ENCODE measurements around the gene SRRM5.
"Not testable (repeated sequence)": the region's sequence is repeated elsewhere in the genome, so short reads cannot be mapped to it uniquely, and the experiment has no call there.

Gene SRRM5

DNA sequence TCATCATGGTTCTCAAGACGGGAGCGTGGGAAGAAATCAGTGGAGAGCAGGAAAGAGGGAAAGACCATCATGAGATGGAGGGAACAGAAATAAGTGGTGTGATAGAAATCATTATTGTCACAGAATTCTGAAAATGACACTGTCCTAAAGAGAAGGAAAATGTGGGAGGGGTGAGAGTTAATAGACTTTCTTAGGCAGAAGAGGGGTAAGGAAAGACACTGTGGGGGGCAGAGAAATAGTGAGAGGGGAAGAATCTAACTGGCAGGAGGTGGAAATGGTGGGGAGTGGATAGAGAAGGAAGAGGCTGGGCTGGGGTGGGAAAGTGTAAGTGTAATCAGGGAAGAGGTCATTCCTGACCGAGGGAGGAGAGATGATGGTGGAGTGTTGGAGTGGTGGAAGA lies 33.1 kb upstream of the SRRM5 start:
- in situ Hi-C loops (cut with MboI; ENCODE audit: low sequenced_read_pairs, unreplicated experiment), result no loop called here
- TF ChIP-seq, protein P1, sequence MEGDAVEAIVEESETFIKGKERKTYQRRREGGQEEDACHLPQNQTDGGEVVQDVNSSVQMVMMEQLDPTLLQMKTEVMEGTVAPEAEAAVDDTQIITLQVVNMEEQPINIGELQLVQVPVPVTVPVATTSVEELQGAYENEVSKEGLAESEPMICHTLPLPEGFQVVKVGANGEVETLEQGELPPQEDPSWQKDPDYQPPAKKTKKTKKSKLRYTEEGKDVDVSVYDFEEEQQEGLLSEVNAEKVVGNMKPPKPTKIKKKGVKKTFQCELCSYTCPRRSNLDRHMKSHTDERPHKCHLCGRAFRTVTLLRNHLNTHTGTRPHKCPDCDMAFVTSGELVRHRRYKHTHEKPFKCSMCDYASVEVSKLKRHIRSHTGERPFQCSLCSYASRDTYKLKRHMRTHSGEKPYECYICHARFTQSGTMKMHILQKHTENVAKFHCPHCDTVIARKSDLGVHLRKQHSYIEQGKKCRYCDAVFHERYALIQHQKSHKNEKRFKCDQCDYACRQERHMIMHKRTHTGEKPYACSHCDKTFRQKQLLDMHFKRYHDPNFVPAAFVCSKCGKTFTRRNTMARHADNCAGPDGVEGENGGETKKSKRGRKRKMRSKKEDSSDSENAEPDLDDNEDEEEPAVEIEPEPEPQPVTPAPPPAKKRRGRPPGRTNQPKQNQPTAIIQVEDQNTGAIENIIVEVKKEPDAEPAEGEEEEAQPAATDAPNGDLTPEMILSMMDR (IDR thresholded peaks at IDR 0.05; ENCODE audit: borderline replicate concordance, control extremely low read depth, extremely low read depth, insufficient read depth, missing control alignments), result no peak

DNA sequence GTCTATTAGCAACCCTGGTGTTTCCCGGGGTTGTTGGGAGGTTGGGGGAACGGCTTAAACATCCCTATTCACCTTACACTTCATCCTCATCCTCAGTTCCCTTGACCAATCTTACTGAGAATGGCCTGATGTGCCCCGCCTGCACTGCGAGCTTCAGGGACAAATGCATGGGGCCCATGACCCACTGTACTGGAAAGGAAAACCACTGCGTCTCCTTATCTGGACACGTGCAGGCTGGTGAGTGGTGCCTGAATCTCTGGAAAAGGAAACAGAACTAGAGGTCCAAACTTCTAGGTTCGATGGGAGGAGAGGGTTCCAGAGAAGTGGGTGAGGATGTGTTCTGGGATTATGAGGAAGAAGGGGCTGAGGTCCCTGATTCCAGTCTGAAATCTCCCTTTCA lies 30.4 kb upstream of the SRRM5 start:
- TF ChIP-seq, protein P1 (IDR thresholded peaks at IDR 0.05; ENCODE audit: borderline replicate concordance, control extremely low read depth, extremely low read depth, insufficient read depth, missing control alignments), result no peak
- in situ Hi-C loops (cut with MboI; ENCODE audit: low sequenced_read_pairs, unreplicated experiment), result no loop called here
- DNase-seq (ENCODE audit: low spot score), result no peak

More for the DNA sequence above, 33.1 kb upstream of the SRRM5 start:
- DNase-seq (ENCODE audit: low spot score), result no peak

GRCh38 chr19:43582495-43582894 lies 29.4 kb upstream of the SRRM5 start:
- in situ Hi-C loops (cut with MboI; ENCODE audit: low sequenced_read_pairs, unreplicated experiment), result no loop called here
- TF ChIP-seq, protein P1 (IDR thresholded peaks at IDR 0.05; ENCODE audit: borderline replicate concordance, control extremely low read depth, extremely low read depth, insufficient read depth, missing control alignments), result no peak

GRCh38 chr19:43584484-43584883 lies 27.4 kb upstream of the SRRM5 start:
- no peak for DNase-seq (ENCODE audit: low spot score)
- TF ChIP-seq, protein P1 (IDR thresholded peaks at IDR 0.05; ENCODE audit: borderline replicate concordance, control extremely low read depth, extremely low read depth, insufficient read depth, missing control alignments), result no peak
- in situ Hi-C loops (cut with MboI; ENCODE audit: low sequenced_read_pairs, unreplicated experiment), result no loop called here

More at GRCh38 chr19:43582495-43582894, 29.4 kb upstream of the SRRM5 start:
- no peak for DNase-seq (ENCODE audit: low spot score)

GRCh38 chr19:43586346-43586745 lies 25.5 kb upstream of the SRRM5 start:
- TF ChIP-seq, protein P1 (IDR thresholded peaks at IDR 0.05; ENCODE audit: borderline replicate concordance, control extremely low read depth, extremely low read depth, insufficient read depth, missing control alignments), result no peak
- DNase-seq (ENCODE audit: low spot score), result no peak
- in situ Hi-C loops (cut with MboI; ENCODE audit: low sequenced_read_pairs, unreplicated experiment), result no loop called here

GRCh38 chr19:43587029-43587428 lies 24.9 kb upstream of the SRRM5 start:
- in situ Hi-C loops (cut with MboI; ENCODE audit: low sequenced_read_pairs, unreplicated experiment); DNase-seq (ENCODE audit: low spot score): not testable (repeated sequence)

DNA sequence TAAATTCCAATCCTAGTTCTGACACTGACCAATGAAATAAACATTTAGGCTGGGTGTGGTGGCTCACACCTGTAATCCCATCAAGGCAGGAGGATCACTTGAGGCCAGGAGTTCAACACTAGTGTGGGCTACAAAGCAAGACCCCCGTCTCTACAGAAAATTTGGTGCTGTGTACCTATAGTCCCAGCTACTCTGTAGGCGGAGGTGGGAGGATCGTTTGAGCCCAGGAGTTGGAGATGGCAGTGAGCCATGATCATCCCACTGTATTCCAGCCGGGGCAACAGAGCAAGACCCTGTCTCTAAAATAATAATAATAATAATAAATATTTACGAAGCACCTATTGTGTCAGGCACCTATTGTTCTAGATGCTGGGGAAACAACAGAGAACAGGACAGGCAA lies 22.6 kb upstream of the SRRM5 start:
- TF ChIP-seq, protein P1 (IDR thresholded peaks at IDR 0.05; ENCODE audit: borderline replicate concordance, control extremely low read depth, extremely low read depth, insufficient read depth, missing control alignments), result no peak
- in situ Hi-C loops (cut with MboI; ENCODE audit: low sequenced_read_pairs, unreplicated experiment), result no loop called here

More for the DNA sequence above, 22.6 kb upstream of the SRRM5 start:
- no peak for DNase-seq (ENCODE audit: low spot score)
